ENCODE data around the gene GMIP. TPM values are rescaled to one million over a fixed set of nuclear protein-coding genes. Genes with fewer than 3 reads are reported as not detected.
"Not testable (repeated sequence)": the region's sequence is repeated elsewhere in the genome, so short reads cannot be mapped to it uniquely, and the experiment has no call there.

GMIP gene
- total RNA-seq, 1 donor from 2014 or later: 17.0 TPM

GRCh38 chr19:19618219-19619051 lies 25.0 kb downstream of the GMIP start, which contains the start of gene PBX4:
TSS of gene PBX4 (minus strand) at chr19:19618687. CDS start at chr19:19618629, 58 bp downstream.
- DNase-seq (ENCODE audit: low read depth): no peak

GRCh38 chr19:19615086-19615485 lies 28.4 kb downstream of the GMIP start:
- H3K4me3 ChIP-seq (ENCODE audit: low read depth, low read length): no peak overlapping the region
- no peak for DNase-seq (ENCODE audit: low read depth)
- no peak for TF ChIP-seq CTCF (conservative IDR thresholded peaks at IDR 0.05; ENCODE audit: low read depth, low read length)

More at GRCh38 chr19:19618219-19619051, 25.0 kb downstream of the GMIP start, which contains the start of gene PBX4:
- TF ChIP-seq CTCF (conservative IDR thresholded peaks at IDR 0.05; ENCODE audit: low read depth, low read length): no peak
- peak within 1 kb of the TSS; percentile 56 for H3K4me3 ChIP-seq (ENCODE audit: low read depth, low read length)

- TF ChIP-seq CTCF (conservative IDR thresholded peaks at IDR 0.05; ENCODE audit: low read depth, low read length): no peak
- H3K4me3 ChIP-seq (ENCODE audit: low read depth, low read length): no peak overlapping the region
- DNase-seq (ENCODE audit: low read depth): no peak
Measured at GRCh38 chr19:19613506-19613905, 30.0 kb downstream of the GMIP start.

- DNase-seq (ENCODE audit: low read depth): no peak
- no peak for TF ChIP-seq CTCF (conservative IDR thresholded peaks at IDR 0.05; ENCODE audit: low read depth, low read length)
Measured at GRCh38 chr19:19610376-19611202, 32.9 kb downstream of the GMIP start.

GRCh38 chr19:19606686-19607085 lies 36.8 kb downstream of the GMIP start:
- not testable (repeated sequence) for DNase-seq (ENCODE audit: low read depth)

More at GRCh38 chr19:19610376-19611202, 32.9 kb downstream of the GMIP start:
- no peak overlapping the region for H3K4me3 ChIP-seq (ENCODE audit: low read depth, low read length)

DNA sequence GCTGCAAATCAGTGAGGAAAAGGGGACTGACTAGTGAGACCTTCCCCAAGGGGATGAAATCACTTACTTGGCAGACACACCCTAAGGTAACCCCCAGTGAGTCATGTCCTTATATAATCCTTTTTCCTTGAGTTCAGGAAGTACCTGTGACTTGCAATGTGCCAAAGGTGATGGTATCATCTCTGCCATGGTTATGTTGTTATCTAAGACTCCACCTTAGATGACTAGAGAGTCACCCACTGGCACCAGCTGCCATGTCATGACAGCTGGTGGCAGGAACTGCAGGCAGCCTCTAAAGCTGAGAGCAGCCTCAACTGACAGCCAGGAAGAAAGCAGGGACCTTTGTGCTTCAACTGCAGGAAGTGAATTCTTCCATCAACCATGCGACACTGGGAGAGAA lies 37.4 kb downstream of the GMIP start:
- TF ChIP-seq CTCF (conservative IDR thresholded peaks at IDR 0.05; ENCODE audit: low read depth, low read length): no peak
- no peak overlapping the region for H3K4me3 ChIP-seq (ENCODE audit: low read depth, low read length)
- DNase-seq (ENCODE audit: low read depth): no peak

More at GRCh38 chr19:19606686-19607085, 36.8 kb downstream of the GMIP start:
- H3K4me3 ChIP-seq (ENCODE audit: low read depth, low read length): not testable (repeated sequence)

GRCh38 chr19:19602713-19603324 lies 40.6 kb downstream of the GMIP start:
- H3K4me3 ChIP-seq (ENCODE audit: low read depth, low read length): no peak overlapping the region
- no peak for DNase-seq (ENCODE audit: low read depth)
- no peak for TF ChIP-seq CTCF (conservative IDR thresholded peaks at IDR 0.05; ENCODE audit: low read depth, low read length)
